Ectodermal cell (in vitro differentiated cells): ENCODE measurements around the gene TMEM253.
A peak's percentile ranks its signal among the peaks of the same experiment; 100 is the strongest.

Experiments used
- H3K27ac ChIP-seq: 2 replicates; pipeline ENCODE4 v1.7.0; 2013; ENCODE audit warnings: mild to moderate bottlenecking, low read depth, low read length; ENCODE audit not compliant: insufficient read depth, poor library complexity, severe bottlenecking
- H3K27me3 ChIP-seq: 2 replicates; pipeline ENCODE4 v1.7.0; 2013; ENCODE audit warnings: mild to moderate bottlenecking, low read length; ENCODE audit not compliant: insufficient read depth, control insufficient read depth, poor library complexity, severe bottlenecking
- H3K36me3 ChIP-seq: one replicate; pipeline ENCODE4 v1.7.0; 2013; ENCODE audit warnings: low read length; ENCODE audit not compliant: control insufficient read depth, insufficient read depth
- H3K4me1 ChIP-seq: one replicate; pipeline ENCODE4 v1.7.0; 2013; ENCODE audit warnings: low read length; ENCODE audit not compliant: control insufficient read depth, insufficient read depth
- H3K4me3 ChIP-seq: 2 replicates; pipeline ENCODE4 v1.7.0; 2013; ENCODE audit warnings: low read depth, low read length, control low read depth; ENCODE audit not compliant: insufficient read depth
- H3K9me3 ChIP-seq: 2 replicates; pipeline ENCODE4 v1.7.0; 2013; ENCODE audit warnings: mild to moderate bottlenecking, low read length, moderate library complexity; ENCODE audit not compliant: control insufficient read depth
- WGBS, 2 experiments: methylation state at CpG; one replicate each; pipeline ENCODE4 v1.1.7; 2013; ENCODE audit warnings: missing lambda C conversion rate in 2 of 2; 5-methylcytosine and 5-hydroxymethylcytosine counted together

Gene TMEM253

GRCh38 chr14:21090194-21090939 lies 10.5 kb upstream of the TMEM253 start:
- Histone ChIP-seq H3K9me3 (no peaks in the 10 kb centered on the region), H3K27ac (no peak overlapping the region), H3K36me3 (peaks cover 41% of the 10 kb centered on the region), H3K4me3 (no peak overlapping the region), H3K27me3 (no peaks in the 10 kb centered on the region), H3K4me1 (peaks cover 38% of the 10 kb centered on the region)
- WGBS, 2 experiments = 88 to 91% methylated on average over 45 of the region's 45 CpGs

GRCh38 chr14:21090940-21091663 lies 9.8 kb upstream of the TMEM253 start:
- Histone ChIP-seq H3K4me3 (no peak overlapping the region), H3K9me3 (no peaks in the 10 kb centered on the region), H3K27me3 (no peaks in the 10 kb centered on the region), H3K36me3 (peaks cover 41% of the 10 kb centered on the region), H3K27ac (no peak overlapping the region), H3K4me1 (peaks cover 43% of the 10 kb centered on the region)
- WGBS, 2 experiments = 94 to 96% methylated on average over 42 to 44 of the region's 45 CpGs

- 95 to 96% methylated on average over 42 of the region's 42 CpGs for WGBS, 2 experiments
- peak overlapping the region; percentile 56 for H3K27ac ChIP-seq
- H3K4me3 ChIP-seq = no peak overlapping the region
- peaks cover 41% of the 10 kb centered on the region for H3K36me3 ChIP-seq
- H3K4me1 ChIP-seq = peaks cover 48% of the 10 kb centered on the region
- no peaks in the 10 kb centered on the region for H3K27me3 ChIP-seq
- H3K9me3 ChIP-seq = no peaks in the 10 kb centered on the region
These were observed 9.0 kb upstream of the TMEM253 start for GRCh38 chr14:21091821-21092272.

- 67% methylated on average over 59 of the region's 59 CpGs for WGBS, 2 experiments
- Histone ChIP-seq H3K27me3 (no peaks in the 10 kb centered on the region), H3K36me3 (peaks cover 41% of the 10 kb centered on the region), H3K27ac (peak overlapping the region; percentile 56), H3K4me1 (peaks cover 44% of the 10 kb centered on the region), H3K9me3 (no peaks in the 10 kb centered on the region), H3K4me3 (no peak overlapping the region)
These were observed 8.4 kb upstream of the TMEM253 start for GRCh38 chr14:21092273-21093011.

- Histone ChIP-seq H3K36me3 (peaks cover 41% of the 10 kb centered on the region), H3K27me3 (no peaks in the 10 kb centered on the region), H3K4me3 (no peak overlapping the region), H3K4me1 (peaks cover 44% of the 10 kb centered on the region), H3K9me3 (no peaks in the 10 kb centered on the region), H3K27ac (no peak overlapping the region)
- 85 to 87% methylated on average over 36 of the region's 36 CpGs for WGBS, 2 experiments
These were observed 7.8 kb upstream of the TMEM253 start for GRCh38 chr14:21093018-21093417.

- Histone ChIP-seq H3K27ac (peak overlapping the region; percentile 99), H3K9me3 (no peaks in the 10 kb centered on the region), H3K36me3 (peaks cover 37% of the 10 kb centered on the region), H3K27me3 (no peaks in the 10 kb centered on the region), H3K4me1 (peaks cover 46% of the 10 kb centered on the region), H3K4me3 (peak overlapping the region; percentile 35)
- 9 to 10% methylated on average over 7 of the region's 7 CpGs for WGBS, 2 experiments
These were observed 6.8 kb upstream of the TMEM253 start for GRCh38 chr14:21093769-21094681.

GRCh38 chr14:21095430-21096205 lies 5.2 kb upstream of the TMEM253 start:
- Histone ChIP-seq H3K4me3 (peak overlapping the region; percentile 76), H3K27ac (no peak overlapping the region), H3K4me1 (peaks cover 55% of the 10 kb centered on the region), H3K9me3 (no peaks in the 10 kb centered on the region), H3K36me3 (peaks cover 23% of the 10 kb centered on the region), H3K27me3 (no peaks in the 10 kb centered on the region)
- WGBS, 2 experiments = 86 to 87% methylated on average over 5 to 6 of the region's 6 CpGs

GRCh38 chr14:21096438-21096837 lies 4.4 kb upstream of the TMEM253 start:
- H3K4me1 ChIP-seq = peaks cover 55% of the 10 kb centered on the region
- H3K27ac ChIP-seq = no peak overlapping the region
- peak overlapping the region; percentile 76 for H3K4me3 ChIP-seq

More at GRCh38 chr14:21096438-21096837, 4.4 kb upstream of the TMEM253 start:
- Histone ChIP-seq H3K9me3 (no peaks in the 10 kb centered on the region), H3K36me3 (peaks cover 15% of the 10 kb centered on the region), H3K27me3 (no peaks in the 10 kb centered on the region)
- WGBS, 2 experiments = 82 to 83% methylated on average over 3 of the region's 3 CpGs
